Tibial nerve (tissue), 4 donors: Measurements from ENCODE around the gene PPP1R16B.

Source experiments
- CTCF ChIP-seq, 5 experiments: fragments of 200-600 bp in 3 of 5; fragments of 450-650 bp in 2 of 5; sonication (generic) in 3 of 5; IDR thresholded peaks; one replicate each; pipeline ENCODE4 v1.5.1; 2016 to 2019; ENCODE audit warnings: antibody characterized with exemption in 5 of 5, mild to moderate bottlenecking in 3 of 5, moderate library complexity in 2 of 5
- EP300 ChIP-seq, 2 donors: sonication (generic); formaldehyde crosslinking; IDR thresholded peaks; one replicate each; pipeline ENCODE4 v1.6.1; 2017; ENCODE audit warnings: antibody characterized with exemption in 2 of 2, mild to moderate bottlenecking in 1 of 2
- POLR2A ChIP-seq, 2 donors: fragments of 450-650 bp; IDR thresholded peaks; one replicate each; pipeline ENCODE4 v1.6.1; 2017; ENCODE audit warnings: antibody characterized with exemption in 2 of 2, mild to moderate bottlenecking in 2 of 2, moderate library complexity in 2 of 2

GRCh38 chr20:38871560-38871953 is 66.1 kb downstream of the PPP1R16B start:
- TF ChIP-seq POLR2A (IDR thresholded peaks at IDR 0.05) = no peak
- TF ChIP-seq CTCF (IDR thresholded peaks at IDR 0.05) = no peak
- no peak for TF ChIP-seq EP300 (IDR thresholded peaks at IDR 0.05)
